ENCODE results near the gene THUMPD1.

DNA sequence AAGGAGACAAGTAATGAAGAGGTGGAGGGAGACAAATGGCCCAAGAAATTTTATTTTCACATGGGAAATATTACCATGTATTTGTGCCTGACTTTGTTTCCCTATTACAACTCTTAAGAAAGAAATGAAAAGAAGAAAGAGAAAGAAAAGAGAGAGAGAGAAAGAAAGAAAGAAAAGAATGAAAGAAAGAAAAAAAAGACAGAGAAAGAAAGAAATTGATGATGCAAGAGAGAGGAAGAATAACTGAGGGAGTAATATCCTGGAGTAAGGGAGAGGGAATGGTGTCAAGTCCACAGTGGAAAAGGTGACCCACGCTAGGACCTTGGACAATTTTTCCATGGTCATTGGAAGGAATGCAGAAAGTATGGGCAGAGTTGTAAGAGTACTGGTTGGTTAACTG lies 12.1 kb upstream of the THUMPD1 start:
- TF ChIP-seq, protein P1, sequence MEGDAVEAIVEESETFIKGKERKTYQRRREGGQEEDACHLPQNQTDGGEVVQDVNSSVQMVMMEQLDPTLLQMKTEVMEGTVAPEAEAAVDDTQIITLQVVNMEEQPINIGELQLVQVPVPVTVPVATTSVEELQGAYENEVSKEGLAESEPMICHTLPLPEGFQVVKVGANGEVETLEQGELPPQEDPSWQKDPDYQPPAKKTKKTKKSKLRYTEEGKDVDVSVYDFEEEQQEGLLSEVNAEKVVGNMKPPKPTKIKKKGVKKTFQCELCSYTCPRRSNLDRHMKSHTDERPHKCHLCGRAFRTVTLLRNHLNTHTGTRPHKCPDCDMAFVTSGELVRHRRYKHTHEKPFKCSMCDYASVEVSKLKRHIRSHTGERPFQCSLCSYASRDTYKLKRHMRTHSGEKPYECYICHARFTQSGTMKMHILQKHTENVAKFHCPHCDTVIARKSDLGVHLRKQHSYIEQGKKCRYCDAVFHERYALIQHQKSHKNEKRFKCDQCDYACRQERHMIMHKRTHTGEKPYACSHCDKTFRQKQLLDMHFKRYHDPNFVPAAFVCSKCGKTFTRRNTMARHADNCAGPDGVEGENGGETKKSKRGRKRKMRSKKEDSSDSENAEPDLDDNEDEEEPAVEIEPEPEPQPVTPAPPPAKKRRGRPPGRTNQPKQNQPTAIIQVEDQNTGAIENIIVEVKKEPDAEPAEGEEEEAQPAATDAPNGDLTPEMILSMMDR (IDR thresholded peaks at IDR 0.05): no peak
- TF ChIP-seq POLR2A (IDR thresholded peaks at IDR 0.05): no peak

Data from Peyer's patch (tissue), 4 donors.